BE2C (cell line): ENCODE results near the gene NR2C1.

Source experiments
- DNase-seq: peaks from one replicate; pipeline ENCODE4 v3.0.0-alpha.2; 2020
- H3K27me3 ChIP-seq: fragments of 250-450 bp; sonication (Bioruptor Pico); 2 replicates; pipeline ENCODE4 v1.5.1; 2020; ENCODE audit warnings: mild to moderate bottlenecking
- H3K36me3 ChIP-seq: fragments of 250-450 bp; sonication (Bioruptor Pico); 2 replicates; pipeline ENCODE4 v1.5.1; 2020; ENCODE audit warnings: mild to moderate bottlenecking
- H3K4me1 ChIP-seq: fragments of 250-450 bp; sonication (Bioruptor Pico); 2 replicates; pipeline ENCODE4 v1.5.1; 2020
- H3K4me3 ChIP-seq: 2 replicates; pipeline ENCODE4 v1.5.1; 2011; ENCODE audit warnings: low read depth, low read length
- H3K9me3 ChIP-seq: fragments of 250-450 bp; sonication (Bioruptor Pico); 2 replicates; pipeline ENCODE4 v1.5.1; 2020
- CTCF ChIP-seq: IDR thresholded peaks from 2 replicates; pipeline ENCODE4 v1.5.1; 2012; ENCODE audit warnings: mild to moderate bottlenecking, low read depth, low read length

NR2C1 gene

GRCh38 chr12:95115641-95116040, 42.2 kb upstream of the NR2C1 start:
- Histone ChIP-seq H3K27me3 (no peaks in the 10 kb centered on the region), H3K4me1 (no peaks in the 10 kb centered on the region), H3K36me3 (no peaks in the 10 kb centered on the region; the same call in 1 of the 2 replicates), H3K9me3 (no peaks in the 10 kb centered on the region), H3K4me3 (no peak overlapping the region)
- DNase-seq = no peak
- no peak for TF ChIP-seq CTCF

- TF ChIP-seq CTCF = no peak
- no peaks in the 10 kb centered on the region for H3K27me3 ChIP-seq
Observed at GRCh38 chr12:95114766-95115405, 41.5 kb upstream of the NR2C1 start.

GRCh38 chr12:95107362-95107761, 33.9 kb upstream of the NR2C1 start:
- Histone ChIP-seq H3K36me3 (no peaks in the 10 kb centered on the region; the same call in 1 of the 2 replicates), H3K27me3 (no peaks in the 10 kb centered on the region), H3K4me1 (no peaks in the 10 kb centered on the region), H3K9me3 (no peaks in the 10 kb centered on the region), H3K4me3 (no peak overlapping the region)
- no peak for TF ChIP-seq CTCF
- DNase-seq = no peak

More at GRCh38 chr12:95114766-95115405, 41.5 kb upstream of the NR2C1 start:
- Histone ChIP-seq H3K9me3 (no peaks in the 10 kb centered on the region), H3K4me1 (no peaks in the 10 kb centered on the region), H3K36me3 (no peaks in the 10 kb centered on the region; the same call in 1 of the 2 replicates), H3K4me3 (no peak overlapping the region)
- DNase-seq = no peak

GRCh38 chr12:95105540-95105939, 32.1 kb upstream of the NR2C1 start:
- Histone ChIP-seq H3K27me3 (no peaks in the 10 kb centered on the region), H3K9me3 (no peaks in the 10 kb centered on the region), H3K4me1 (peaks cover under 1% of the 10 kb centered on the region; the same call in 1 of the 2 replicates), H3K4me3 (no peak overlapping the region), H3K36me3 (no peaks in the 10 kb centered on the region; the same call in 1 of the 2 replicates)
- TF ChIP-seq CTCF = no peak
- DNase-seq = no peak

- no peaks in the 10 kb centered on the region for H3K27me3 ChIP-seq
- H3K36me3 ChIP-seq = no peaks in the 10 kb centered on the region; the same call in 1 of the 2 replicates
- TF ChIP-seq CTCF = no peak
- no peak overlapping the region for H3K4me3 ChIP-seq
- peaks cover 3% of the 10 kb centered on the region; the same call in 1 of the 2 replicates for H3K4me1 ChIP-seq
- DNase-seq = no peak
- H3K9me3 ChIP-seq = no peaks in the 10 kb centered on the region
Observed at GRCh38 chr12:95104919-95105452, 31.6 kb upstream of the NR2C1 start.
